A673 (cell line): ENCODE results near the gene THOP1.

ENCODE experiments used
- CTCF ChIP-seq: fragments of 300-800, 200-600 bp; sonication (generic); conservative IDR thresholded peaks from 2 replicates; pipeline ENCODE4 v1.5.1; 2017; ENCODE audit warnings: low read depth, mild to moderate bottlenecking, antibody characterized with exemption, low read length, moderate library complexity, mixed read lengths
- EZH2 ChIP-seq: fragments of 200-600 bp; sonication (generic); IDR thresholded peaks from 2 replicates; pipeline ENCODE4 v1.6.1; 2017; ENCODE audit warnings: borderline replicate concordance, low read depth, mild to moderate bottlenecking, mixed read lengths, antibody characterized with exemption, low read length; ENCODE audit not compliant: poor library complexity, severe bottlenecking

- TF ChIP-seq CTCF (no peak), EZH2 (no peak)
Measured at GRCh38 chr19:2815923-2816322, 30.6 kb downstream of the THOP1 start.
